PFSK-1 (cell line): Measurements from ENCODE around the gene TMEM52B.

Source experiments
- FOXP2 ChIP-seq: optimal IDR thresholded peaks from 2 replicates; pipeline ENCODE3; 2011; ENCODE audit warnings: borderline replicate concordance, control low read depth, inconsistent platforms; ENCODE audit not compliant: insufficient read depth; ENCODE audit errors: extremely low read length, extremely low read depth
- POLR2AphosphoS5 ChIP-seq: IDR thresholded peaks from 2 replicates; pipeline ENCODE4 v1.6.1; 2012; ENCODE audit warnings: low read depth, mild to moderate bottlenecking, control low read depth, low read length, moderate library complexity
- SIN3A ChIP-seq: IDR thresholded peaks from 2 replicates; pipeline ENCODE4 v1.6.1; 2012; ENCODE audit warnings: mild to moderate bottlenecking, low read length, moderate library complexity, borderline replicate concordance; ENCODE audit not compliant: insufficient read depth
- TAF1 ChIP-seq: IDR thresholded peaks from 2 replicates; pipeline ENCODE4 v1.6.1; 2012; ENCODE audit warnings: low read length, control low read depth, borderline replicate concordance; ENCODE audit not compliant: insufficient read depth
- TF ChIP-seq, protein P1 (sequence below), 2 experiments: IDR thresholded peaks; 2 replicates each; pipeline versions ENCODE4 v1.6.1 to v1.8.0; 2011 to 2012; ENCODE audit warnings: low read depth in 2 of 2, low read length in 2 of 2, control low read depth in 1 of 2, inconsistent platforms in 1 of 2, mild to moderate bottlenecking in 1 of 2, moderate library complexity in 1 of 2; ENCODE audit not compliant: insufficient read depth in 1 of 2

DNA sequence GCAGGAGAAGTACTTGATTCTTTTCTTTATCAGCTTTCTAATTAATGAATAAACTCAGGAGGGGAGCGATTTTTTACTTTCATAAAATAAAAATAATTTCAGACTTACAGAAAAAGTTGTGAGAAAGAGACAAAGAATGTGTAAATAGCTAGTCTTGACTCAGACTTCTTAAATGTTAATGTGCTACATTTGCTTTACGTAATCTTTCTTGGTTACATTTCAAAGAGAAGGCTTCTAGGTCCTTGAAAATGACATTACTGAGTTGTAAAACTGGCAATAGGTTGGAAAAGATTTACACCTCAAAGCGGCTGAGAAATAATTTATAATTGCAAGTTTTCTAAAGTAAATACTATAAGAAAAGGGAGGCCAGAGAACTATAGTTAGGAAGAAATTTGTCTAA is 62.5 kb downstream of the TMEM52B start:
- TF ChIP-seq TAF1 (no peak), POLR2AphosphoS5 (no peak), SIN3A (no peak), FOXP2 (no peak)
- TF ChIP-seq, protein P1, sequence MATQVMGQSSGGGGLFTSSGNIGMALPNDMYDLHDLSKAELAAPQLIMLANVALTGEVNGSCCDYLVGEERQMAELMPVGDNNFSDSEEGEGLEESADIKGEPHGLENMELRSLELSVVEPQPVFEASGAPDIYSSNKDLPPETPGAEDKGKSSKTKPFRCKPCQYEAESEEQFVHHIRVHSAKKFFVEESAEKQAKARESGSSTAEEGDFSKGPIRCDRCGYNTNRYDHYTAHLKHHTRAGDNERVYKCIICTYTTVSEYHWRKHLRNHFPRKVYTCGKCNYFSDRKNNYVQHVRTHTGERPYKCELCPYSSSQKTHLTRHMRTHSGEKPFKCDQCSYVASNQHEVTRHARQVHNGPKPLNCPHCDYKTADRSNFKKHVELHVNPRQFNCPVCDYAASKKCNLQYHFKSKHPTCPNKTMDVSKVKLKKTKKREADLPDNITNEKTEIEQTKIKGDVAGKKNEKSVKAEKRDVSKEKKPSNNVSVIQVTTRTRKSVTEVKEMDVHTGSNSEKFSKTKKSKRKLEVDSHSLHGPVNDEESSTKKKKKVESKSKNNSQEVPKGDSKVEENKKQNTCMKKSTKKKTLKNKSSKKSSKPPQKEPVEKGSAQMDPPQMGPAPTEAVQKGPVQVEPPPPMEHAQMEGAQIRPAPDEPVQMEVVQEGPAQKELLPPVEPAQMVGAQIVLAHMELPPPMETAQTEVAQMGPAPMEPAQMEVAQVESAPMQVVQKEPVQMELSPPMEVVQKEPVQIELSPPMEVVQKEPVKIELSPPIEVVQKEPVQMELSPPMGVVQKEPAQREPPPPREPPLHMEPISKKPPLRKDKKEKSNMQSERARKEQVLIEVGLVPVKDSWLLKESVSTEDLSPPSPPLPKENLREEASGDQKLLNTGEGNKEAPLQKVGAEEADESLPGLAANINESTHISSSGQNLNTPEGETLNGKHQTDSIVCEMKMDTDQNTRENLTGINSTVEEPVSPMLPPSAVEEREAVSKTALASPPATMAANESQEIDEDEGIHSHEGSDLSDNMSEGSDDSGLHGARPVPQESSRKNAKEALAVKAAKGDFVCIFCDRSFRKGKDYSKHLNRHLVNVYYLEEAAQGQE (IDR thresholded peaks at IDR 0.05; ENCODE audit: insufficient read depth in 1 of 2, low read depth in 2 of 2, low read length in 2 of 2): no peak
